HG03469 (cell line): ENCODE data around the gene CAMK4.

ENCODE experiments used
- ATAC-seq: cut with Tn5 transposase; IDR thresholded peaks from one replicate; pipeline ENCODE4 v1.9.1; 2021; ENCODE audit warnings: mild to moderate bottlenecking, moderate library complexity, moderate number of reproducible peaks; ENCODE audit not compliant: unreplicated experiment

Gene CAMK4

GRCh38 chr5:111223787-111224560, at the start of gene CAMK4:
CAMK4 (plus strand) TSS chr5:111224384; CDS start chr5:111224484, 100 bp downstream.
- ATAC-seq: peak; percentile 44

- no peak for ATAC-seq
Measured at GRCh38 chr5:111183064-111183463, 41.1 kb upstream of the CAMK4 start.

GRCh38 chr5:111187079-111187478, 37.1 kb upstream of the CAMK4 start:
- no peak for ATAC-seq

GRCh38 chr5:111194053-111194452, 30.1 kb upstream of the CAMK4 start:
- no peak for ATAC-seq

GRCh38 chr5:111194925-111195324, 29.3 kb upstream of the CAMK4 start:
- ATAC-seq: no peak

GRCh38 chr5:111197523-111197922, 26.7 kb upstream of the CAMK4 start:
- no peak for ATAC-seq

- no peak for ATAC-seq
Measured at GRCh38 chr5:111198281-111198966, 25.8 kb upstream of the CAMK4 start.

- ATAC-seq: no peak
Measured at GRCh38 chr5:111200828-111201227, 23.4 kb upstream of the CAMK4 start.

- no peak for ATAC-seq
Measured at GRCh38 chr5:111201705-111202104, 22.5 kb upstream of the CAMK4 start.

- peak; percentile 91 for ATAC-seq
Measured at GRCh38 chr5:111211341-111211740, 12.8 kb upstream of the CAMK4 start.

- no peak for ATAC-seq
Measured at GRCh38 chr5:111214052-111214742, 10.0 kb upstream of the CAMK4 start.

- ATAC-seq: no peak
Measured at GRCh38 chr5:111215971-111216370, 8.2 kb upstream of the CAMK4 start.

- ATAC-seq: no peak
Measured at GRCh38 chr5:111221139-111221538, 3.0 kb upstream of the CAMK4 start.

- peak; percentile 5 for ATAC-seq
Measured at GRCh38 chr5:111223101-111223786, 940 bp upstream of the CAMK4 start.

- peak; percentile 4 for ATAC-seq
Measured at GRCh38 chr5:111224561-111225345, 569 bp downstream of the CAMK4 start.

- peak; percentile 18 for ATAC-seq
Measured at GRCh38 chr5:111225926-111226325, 1.7 kb downstream of the CAMK4 start.

- ATAC-seq: no peak
Measured at GRCh38 chr5:111226556-111226955, 2.4 kb downstream of the CAMK4 start.

GRCh38 chr5:111227226-111227782, 3.1 kb downstream of the CAMK4 start:
- ATAC-seq: no peak

- ATAC-seq: no peak
Measured at GRCh38 chr5:111227801-111228200, 3.6 kb downstream of the CAMK4 start.
